Stimulated activated naive CD4-positive, alpha-beta T cell (primary cell): ENCODE data around the gene ASTN2.

Source experiments
- DNase-seq, 6 experiments: peaks; one replicate each; lab custom pipeline; 2025; lab: John Stamatoyannopoulos, UW

ASTN2 gene, protein sequence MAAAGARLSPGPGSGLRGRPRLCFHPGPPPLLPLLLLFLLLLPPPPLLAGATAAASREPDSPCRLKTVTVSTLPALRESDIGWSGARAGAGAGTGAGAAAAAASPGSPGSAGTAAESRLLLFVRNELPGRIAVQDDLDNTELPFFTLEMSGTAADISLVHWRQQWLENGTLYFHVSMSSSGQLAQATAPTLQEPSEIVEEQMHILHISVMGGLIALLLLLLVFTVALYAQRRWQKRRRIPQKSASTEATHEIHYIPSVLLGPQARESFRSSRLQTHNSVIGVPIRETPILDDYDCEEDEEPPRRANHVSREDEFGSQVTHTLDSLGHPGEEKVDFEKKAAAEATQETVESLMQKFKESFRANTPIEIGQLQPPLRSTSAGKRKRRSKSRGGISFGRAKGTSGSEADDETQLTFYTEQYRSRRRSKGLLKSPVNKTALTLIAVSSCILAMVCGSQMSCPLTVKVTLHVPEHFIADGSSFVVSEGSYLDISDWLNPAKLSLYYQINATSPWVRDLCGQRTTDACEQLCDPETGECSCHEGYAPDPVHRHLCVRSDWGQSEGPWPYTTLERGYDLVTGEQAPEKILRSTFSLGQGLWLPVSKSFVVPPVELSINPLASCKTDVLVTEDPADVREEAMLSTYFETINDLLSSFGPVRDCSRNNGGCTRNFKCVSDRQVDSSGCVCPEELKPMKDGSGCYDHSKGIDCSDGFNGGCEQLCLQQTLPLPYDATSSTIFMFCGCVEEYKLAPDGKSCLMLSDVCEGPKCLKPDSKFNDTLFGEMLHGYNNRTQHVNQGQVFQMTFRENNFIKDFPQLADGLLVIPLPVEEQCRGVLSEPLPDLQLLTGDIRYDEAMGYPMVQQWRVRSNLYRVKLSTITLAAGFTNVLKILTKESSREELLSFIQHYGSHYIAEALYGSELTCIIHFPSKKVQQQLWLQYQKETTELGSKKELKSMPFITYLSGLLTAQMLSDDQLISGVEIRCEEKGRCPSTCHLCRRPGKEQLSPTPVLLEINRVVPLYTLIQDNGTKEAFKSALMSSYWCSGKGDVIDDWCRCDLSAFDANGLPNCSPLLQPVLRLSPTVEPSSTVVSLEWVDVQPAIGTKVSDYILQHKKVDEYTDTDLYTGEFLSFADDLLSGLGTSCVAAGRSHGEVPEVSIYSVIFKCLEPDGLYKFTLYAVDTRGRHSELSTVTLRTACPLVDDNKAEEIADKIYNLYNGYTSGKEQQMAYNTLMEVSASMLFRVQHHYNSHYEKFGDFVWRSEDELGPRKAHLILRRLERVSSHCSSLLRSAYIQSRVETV (N-terminal part only)

DNA sequence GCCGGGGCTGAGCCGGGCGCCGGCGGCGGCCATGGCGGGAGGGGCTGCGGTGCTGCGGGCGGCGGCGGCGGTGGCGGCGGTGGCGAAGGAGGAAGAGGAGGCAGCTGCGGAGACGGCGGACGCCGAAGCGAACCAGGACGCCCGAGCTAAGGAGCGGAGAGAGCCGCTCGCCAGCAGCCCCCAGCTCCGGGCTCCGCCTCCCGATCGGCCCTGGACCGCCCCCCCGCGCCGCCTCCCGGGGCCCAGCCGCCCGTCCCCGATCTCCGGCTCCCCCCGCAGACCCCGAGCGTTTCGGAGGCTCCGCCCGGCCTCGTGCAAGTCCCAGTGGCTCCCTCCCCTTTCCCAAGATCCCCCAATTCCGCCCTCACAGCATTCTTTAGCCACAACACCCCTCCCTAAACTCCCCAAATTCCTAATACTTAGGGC, at the start of gene ASTN2:
ASTN2 (minus strand) TSS at position 152 of the 426 bp plus-strand sequence; CDS start at position 33, 119 bp downstream.
- DNase-seq, result no peak

DNA sequence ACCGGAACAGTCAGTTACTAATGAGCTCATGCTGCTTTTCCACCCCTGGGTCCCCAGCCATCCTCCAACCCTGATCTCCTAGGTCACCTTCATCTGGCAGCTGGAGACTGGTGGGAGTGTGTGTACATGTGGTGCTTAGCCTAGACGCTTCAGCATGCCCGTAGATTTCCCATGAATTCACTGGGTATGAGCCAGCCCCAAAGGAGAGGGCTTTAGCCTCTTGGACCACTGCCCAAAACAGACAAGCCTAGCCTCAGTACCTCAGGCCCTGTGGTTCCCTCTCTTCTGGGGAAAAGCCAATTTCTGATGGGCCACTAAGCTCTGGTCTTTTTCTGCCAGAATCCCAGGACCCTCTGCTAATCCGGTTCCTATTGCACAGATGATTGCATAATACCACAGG, 48.0 kb upstream of the ASTN2 start:
- no peak for DNase-seq

DNA sequence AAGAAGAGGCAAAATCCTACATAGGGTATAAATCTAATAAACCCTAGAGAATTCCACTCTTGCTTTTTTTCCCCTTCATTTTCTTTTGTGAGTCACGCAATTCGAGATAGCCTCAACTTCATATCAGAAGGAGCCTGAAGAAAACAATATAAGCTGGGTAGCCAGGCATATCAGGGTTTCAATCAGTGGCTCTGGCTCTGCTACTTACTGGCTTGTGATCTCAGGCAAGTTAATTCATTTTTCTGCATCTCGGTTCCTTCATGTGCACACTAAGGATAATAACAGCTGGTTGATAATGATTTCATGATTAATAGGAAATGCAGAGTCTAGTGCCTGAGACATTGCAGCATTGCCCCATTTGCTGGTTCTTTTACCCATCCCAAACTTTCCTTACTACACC, 46.5 kb upstream of the ASTN2 start:
- no peak for DNase-seq

DNA sequence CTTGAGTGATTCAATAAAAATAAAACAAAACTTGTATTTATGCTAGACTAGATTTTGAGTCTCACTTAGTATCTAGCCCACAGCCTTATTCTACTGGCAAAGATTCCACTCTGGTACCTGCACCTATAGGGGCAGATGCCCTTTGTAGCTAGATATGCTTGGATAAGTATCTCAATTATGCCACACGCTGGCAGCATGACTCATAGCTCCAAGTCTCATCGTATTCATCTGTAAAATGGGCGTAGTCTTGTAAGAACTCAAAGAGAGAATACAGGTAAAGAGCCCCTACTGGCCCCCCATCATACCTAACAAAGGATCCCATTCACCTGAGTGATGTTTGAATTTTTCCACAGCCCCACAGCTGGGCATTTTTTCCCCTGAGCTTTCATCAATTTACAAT, 45.9 kb upstream of the ASTN2 start:
- DNase-seq, result no peak

DNA sequence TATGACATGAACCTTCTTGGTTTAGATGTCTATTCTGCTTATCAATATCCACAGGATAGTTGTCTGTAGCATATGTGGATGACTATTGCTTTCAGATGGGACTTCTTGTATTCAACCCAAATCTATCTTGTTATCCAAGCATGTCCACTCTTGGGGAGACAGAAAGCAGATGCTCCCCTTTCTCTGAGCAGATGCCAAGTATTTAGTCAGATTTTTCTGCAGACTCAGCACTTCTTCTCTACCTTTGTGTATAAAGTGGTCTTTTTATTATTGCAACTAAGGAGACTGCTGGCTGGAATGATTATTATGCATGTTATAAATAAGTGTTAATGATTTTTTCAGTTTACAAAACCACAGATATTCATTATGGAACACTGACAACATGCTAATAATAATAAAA, 45.1 kb upstream of the ASTN2 start:
- DNase-seq, result no peak

DNA sequence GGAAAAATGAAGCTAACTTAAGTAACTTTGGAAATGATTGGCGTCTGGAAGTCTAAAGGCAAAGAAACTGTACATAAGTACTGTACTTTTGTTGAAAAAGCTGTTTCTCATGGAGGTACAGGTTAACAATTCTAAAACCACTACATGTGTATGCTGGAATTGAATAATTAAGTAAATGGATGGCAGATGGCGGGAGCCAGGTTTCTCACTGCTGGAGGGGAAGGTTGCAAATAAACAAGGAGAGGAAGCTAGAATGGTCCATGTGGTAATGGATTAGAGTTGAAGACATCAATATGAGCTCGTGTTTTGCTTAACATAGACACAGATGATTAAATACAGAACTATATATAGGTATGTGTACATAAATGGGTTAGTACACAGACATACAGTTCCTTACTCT, 43.2 kb upstream of the ASTN2 start:
- no peak for DNase-seq

DNA sequence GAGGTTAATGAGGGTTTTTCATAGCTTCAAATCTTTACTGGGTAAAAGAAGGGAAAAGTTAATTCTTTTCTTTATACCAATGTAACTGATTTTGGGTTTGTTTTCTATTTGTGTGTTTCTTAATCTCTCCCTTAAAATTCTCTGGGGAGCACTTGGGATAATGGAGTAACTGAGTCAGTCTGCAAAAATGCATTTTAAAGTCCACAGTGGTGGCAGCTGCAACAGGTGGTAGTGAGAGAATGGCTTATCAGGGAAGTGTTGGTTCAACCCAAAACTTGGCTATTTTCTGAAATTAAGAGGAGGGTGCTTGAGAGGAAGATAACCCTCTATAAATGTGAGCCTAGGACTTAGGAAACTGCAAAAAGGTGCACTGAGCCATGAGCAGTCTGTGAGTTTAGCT, 39.9 kb upstream of the ASTN2 start:
- no peak for DNase-seq

DNA sequence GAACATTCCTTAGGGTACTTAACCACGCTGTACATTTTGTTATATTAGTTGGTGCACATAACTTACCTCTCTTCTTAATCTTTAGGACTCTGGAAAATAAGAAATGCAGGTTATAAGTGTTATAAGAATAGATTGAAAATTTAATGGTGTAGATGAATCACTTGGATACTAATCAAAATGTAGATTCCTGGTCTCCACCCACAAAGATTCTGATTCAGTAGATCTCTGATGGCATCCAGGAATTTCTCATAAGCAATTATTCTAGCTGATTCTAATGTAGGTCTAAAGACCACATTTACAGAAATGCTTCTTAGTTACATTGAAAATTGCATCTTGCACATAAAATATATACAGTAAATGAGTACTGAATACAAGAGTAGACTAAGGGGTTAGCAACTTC, 38.9 kb upstream of the ASTN2 start:
- no peak for DNase-seq

DNA sequence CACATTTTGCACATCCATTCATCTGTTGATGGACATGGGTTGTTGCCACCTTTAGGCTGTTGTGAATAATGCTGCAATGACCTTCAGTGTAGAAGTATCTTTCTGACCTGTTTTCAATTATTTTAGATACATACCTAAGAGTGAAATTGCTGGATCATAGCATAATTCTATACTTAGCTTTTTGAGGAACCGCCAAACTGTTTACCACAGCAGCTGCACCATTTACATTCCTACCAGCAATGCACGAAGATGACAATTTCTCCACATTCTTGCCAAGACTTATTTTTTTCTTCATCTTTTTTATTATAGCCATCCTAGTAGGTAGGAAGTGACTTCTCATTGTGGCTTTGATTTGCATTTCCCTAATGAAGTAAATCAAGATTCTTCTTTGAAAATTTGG, 36.5 kb upstream of the ASTN2 start:
- no peak for DNase-seq

DNA sequence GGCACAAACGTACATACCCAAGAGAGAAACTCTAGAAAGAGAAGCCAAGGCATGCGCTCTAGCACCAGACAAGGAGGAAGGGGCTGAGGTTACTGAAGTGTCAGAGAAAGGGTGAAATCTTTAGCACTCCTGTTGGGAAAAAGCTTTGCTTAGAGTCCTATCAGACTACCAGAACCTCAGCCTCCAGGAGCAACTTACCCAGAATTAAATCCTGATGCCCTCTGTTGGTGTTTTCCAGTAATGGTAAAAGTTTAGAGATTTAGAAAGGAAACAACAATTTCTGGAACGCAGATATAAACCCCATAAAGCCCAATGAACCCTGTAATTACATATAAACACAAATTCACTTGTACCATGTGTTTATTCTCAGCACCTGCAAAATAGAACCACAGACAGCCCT, 33.2 kb upstream of the ASTN2 start:
- no peak for DNase-seq

DNA sequence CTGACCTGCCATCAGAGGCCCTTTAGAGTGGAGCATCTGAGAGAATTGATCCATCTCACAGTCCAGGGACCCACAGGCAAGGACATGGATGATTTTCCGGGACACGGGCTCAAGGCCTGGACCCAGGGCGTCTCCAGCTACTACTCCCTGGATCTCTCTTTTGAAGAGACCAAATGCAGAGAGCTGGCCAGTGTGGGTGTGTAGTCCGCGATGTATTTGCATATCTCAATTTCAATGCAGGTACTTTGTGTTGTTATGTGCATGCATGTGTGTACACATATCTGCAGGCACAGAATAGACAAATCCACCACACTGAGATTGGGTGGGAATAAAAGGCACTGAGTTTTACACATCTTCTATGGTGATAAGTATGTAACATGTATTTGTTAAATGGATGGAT, 30.8 kb upstream of the ASTN2 start:
- no peak for DNase-seq

DNA sequence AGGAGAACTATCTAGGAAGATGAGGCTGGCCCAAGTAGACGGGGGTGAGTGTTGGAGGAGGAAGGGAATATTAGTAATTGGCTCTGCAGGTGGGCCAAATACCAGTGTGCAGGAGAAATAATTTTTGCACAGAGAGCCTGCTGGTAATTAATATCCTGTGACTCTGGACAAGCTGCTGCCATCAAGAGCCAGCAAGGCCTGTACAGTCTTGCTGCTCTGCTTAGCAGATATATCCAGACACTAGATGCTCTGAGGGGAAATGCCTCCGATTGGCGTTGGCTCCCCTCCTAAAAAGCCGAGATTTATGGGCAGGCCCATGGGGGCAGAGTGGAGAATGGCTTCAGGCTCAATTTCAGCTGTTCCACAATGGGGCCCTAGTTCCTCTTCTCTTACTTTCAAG, 29.6 kb upstream of the ASTN2 start:
- no peak for DNase-seq

DNA sequence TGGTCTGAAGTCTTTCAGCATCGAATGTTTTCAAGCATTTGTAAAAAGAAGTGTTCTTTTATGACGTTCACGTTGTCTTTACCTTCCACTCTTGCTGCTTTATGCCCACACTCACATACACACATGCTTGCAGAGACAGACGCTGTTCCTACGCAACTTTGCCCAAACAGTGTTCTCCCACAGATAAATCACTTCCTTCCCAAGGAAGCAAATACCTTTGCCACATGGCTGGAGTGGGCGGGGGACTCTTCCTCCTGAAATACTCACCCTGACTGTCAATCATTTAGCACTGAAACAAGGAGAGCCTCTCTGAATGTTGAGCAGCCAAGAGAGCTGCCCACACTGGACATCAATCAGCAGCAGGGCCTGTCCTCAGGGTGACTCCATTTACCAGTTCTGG, 22.4 kb upstream of the ASTN2 start:
- no peak for DNase-seq

DNA sequence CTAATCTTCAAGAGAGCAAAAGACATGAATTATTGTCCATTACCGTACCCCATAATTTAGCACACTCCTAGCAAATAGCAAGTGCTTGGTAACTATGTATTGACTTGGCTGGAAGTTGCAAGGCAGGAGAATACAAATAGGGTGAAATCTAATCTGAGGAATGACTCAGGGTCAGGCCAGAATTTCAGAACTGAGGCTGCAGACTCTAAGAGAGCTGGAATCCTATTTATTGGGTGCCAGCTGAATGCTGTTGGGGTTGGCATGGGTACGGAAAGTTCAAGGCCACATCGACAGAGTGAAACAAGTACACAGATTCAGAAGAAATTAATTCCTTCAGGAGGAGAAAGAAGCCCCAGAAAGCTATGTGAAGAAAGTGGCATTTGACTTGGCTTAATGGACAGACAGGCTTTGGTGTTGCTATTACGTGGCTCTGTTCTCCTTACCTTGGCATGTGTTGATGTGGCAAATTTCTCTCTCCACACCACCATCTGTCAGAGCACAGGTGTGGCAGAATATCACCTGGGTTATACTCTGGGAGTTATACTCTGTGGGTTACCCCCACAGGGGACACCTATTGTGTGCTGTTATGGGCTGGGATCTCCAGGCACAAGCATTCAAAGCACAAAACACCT, 20.9 kb upstream of the ASTN2 start:
- no peak for DNase-seq

DNA sequence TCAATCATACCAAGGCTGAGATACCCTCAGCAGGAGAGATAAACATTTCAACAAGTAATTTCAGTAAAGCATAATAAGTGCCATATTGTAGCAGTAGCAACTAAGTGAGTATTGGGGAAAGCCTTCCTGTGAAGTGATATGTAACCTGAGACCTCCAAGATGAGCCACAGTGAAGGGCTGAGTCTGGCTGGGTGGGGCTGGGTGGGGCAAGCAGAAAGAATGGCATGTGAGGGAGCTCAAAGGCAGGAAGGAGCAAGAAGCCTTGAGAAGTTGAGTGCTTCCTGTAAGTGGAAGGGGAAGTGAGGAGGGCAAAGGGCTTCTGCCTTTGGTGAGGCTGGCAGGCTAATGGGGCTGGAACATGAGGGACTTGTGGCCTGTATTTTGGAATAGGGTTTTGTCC, 19.7 kb upstream of the ASTN2 start:
- DNase-seq, result no peak

DNA sequence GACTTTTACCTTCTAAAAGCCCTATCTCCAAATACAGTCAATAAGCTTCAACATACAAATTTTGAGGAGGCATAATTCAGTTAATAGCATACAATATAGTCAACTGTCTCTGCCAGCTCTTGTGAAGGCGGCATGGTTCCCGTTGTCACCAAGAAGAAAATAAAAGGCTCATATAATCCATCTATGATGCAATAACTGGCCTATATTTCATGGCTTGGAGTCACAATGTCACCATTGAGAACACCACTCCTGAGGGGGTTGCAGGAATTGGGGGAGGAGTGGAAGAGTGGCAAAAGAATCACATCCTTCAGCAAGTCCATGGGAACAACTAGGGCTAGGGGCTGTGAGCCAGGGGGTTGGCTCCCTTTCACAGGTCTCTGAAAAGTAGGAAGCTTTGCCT, 16.0 kb upstream of the ASTN2 start:
- no peak for DNase-seq

DNA sequence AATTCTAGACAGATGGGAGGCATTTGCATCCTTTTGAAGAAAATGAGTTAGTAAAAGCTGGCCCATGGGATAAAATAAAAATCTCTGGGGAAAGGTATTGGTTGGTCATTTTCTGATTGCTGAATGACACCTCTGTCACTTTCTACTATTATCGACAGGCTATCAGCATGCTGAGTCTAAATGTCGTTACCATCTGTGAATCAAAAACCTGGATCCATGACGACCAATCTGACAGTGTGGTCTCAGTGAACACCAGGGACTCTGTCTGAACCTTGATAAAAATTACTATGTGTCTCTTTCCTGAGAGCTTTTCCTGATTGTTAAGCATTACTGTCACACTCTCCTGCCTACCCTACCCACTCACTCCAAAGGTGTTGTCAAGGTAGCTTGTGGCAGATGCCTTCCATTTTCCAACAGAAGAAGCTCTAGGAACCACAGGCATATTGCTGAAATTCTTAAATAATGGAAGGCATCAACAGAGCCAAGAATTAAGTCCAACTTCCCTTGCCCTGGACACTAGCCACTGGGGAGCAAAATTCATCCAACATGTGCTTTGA, 12.6 kb upstream of the ASTN2 start:
- no peak for DNase-seq

DNA sequence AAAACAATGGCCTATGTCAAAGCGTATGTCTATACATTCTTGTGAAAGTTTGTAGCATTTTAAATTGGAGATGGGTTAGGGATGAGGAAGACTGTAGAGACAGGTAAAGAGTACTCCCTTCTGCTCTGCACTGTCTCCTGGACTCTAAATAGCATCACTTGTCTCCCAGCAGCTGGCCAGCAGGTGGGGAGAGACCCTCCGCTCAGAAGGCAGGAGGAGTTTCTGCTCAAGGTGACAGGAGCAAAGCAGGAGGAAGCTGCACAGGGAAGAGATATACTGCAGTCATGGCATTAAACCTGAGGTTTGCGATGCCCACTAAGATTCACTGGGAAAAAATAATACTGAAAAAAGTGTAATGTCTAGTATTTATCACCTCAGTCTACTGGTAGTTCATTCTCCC, 10.7 kb upstream of the ASTN2 start:
- no peak for DNase-seq

DNA sequence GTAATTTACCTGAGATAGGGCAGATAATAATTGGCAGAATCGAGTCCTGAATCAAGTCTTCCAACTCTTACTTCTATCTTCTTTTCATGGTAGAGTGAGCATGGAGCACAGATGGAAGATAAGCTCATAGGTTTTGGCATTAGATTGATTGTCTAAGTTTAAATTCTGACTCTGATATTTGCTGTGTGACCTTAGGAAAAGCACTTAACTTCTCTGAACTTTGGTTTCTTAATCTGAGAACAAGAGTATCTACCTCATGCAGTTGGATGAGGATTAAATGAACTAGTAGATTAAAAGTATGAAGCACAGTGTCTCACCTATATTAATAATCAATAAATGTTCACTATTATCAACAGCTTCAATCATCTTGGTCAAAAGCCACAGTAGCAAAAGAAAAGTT, 9.4 kb upstream of the ASTN2 start:
- DNase-seq, result no peak

DNA sequence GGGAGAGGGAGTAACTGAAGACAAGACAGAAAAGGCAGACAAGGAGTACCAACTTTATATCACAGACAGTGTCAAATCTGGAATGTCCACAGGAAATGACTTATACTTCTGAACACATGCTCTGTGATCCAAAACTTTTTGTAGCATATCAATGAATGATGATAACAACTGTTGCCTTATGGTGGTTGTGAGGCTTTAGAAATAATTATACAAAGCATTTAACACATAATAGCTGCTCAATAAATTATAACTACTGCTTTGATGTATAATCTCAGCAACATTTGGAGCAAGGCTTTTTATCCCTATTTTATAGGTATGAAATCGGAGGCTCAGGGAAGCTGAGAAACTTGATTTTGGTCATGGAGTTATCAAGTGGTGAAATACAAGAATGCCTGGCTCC, 3.3 kb upstream of the ASTN2 start:
- DNase-seq, result no peak

DNA sequence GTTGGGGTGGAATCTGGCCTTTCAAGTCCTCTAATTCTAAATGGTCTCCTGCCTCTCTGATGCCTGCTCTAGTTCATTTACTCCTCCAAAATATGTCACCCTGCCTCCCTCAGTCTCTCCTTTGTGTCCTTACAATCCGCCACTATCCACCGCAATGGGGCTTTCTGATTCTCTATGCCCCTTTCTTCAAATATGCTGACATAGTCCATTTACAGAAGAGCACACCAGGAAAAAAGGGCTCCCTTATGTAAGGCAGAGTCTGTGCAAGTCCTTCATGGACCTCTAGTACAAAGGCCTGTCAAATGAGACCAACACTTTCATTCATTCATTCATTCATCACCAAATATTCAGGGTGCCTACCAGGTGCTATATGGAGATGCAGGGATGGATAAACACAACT, 2.0 kb upstream of the ASTN2 start:
- DNase-seq, result no peak
